Adrenal gland (tissue), 5 donors: ENCODE data around the gene PRKG1.

ENCODE experiments used
- POLR2A ChIP-seq, 2 donors: fragments of 450-650 bp; IDR thresholded peaks; one replicate each; pipeline ENCODE4 v1.6.1; 2017; ENCODE audit warnings: antibody characterized with exemption in 2 of 2, mild to moderate bottlenecking in 2 of 2, moderate library complexity in 1 of 2
- TF ChIP-seq, protein P1 (sequence below), 6 experiments: fragments of 450-650 bp in 4 of 6; fragments of 200-600 bp in 2 of 6; sonication (generic) in 1 of 6; IDR thresholded peaks; 1 replicate in 5 of 6; 2 replicates in 1 of 6; pipeline versions ENCODE4 v1.5.1 to v1.8.0; 2016 to 2021; ENCODE audit warnings: antibody characterized with exemption in 6 of 6, mild to moderate bottlenecking in 2 of 6, moderate library complexity in 1 of 6
- donor health status: DM: no; HTN: no; CAD: no.

DNA sequence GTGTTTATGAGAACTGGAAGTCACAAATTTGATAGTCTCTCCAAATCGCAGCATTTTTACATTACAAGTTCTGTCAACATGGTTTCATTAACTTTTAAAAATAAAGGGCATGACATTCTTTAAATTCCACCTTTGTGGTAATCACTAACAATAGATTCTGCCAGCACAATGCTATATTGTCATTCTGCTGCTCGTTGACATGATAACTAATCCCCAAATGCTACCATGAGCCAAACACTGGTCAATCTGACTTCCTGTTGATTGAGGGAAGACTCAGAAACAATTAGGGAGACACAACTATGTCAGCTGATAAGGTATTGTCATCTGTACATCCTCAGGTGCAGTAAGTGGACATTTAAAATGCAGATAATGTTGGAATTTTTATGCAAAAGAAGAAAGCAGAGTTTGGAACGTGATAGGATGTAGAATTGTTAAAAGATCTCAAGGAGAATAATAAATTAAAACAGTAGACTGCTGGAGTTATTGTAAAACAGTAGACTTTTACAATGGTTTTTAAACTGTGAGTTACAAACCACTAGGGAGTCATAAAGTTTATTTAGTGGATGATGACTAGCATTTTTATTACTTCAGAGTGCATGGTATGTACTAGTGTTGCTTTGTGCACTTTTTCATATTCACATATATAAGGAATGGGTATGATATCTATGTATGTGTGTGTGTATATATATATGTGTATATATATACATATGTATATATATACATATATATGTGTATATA, 1113.4 kb downstream of the PRKG1 start:
- TF ChIP-seq, protein P1, sequence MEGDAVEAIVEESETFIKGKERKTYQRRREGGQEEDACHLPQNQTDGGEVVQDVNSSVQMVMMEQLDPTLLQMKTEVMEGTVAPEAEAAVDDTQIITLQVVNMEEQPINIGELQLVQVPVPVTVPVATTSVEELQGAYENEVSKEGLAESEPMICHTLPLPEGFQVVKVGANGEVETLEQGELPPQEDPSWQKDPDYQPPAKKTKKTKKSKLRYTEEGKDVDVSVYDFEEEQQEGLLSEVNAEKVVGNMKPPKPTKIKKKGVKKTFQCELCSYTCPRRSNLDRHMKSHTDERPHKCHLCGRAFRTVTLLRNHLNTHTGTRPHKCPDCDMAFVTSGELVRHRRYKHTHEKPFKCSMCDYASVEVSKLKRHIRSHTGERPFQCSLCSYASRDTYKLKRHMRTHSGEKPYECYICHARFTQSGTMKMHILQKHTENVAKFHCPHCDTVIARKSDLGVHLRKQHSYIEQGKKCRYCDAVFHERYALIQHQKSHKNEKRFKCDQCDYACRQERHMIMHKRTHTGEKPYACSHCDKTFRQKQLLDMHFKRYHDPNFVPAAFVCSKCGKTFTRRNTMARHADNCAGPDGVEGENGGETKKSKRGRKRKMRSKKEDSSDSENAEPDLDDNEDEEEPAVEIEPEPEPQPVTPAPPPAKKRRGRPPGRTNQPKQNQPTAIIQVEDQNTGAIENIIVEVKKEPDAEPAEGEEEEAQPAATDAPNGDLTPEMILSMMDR (IDR thresholded peaks at IDR 0.05) = no peak
- TF ChIP-seq POLR2A (IDR thresholded peaks at IDR 0.05) = no peak
